Right atrium auricular region (tissue), 2 donors: ENCODE measurements around the gene VWCE. TPM values are rescaled to one million over a fixed set of nuclear protein-coding genes. Genes with fewer than 3 reads are reported as not detected.

Experiments used
- DNase-seq: peaks from one replicate; pipeline ENCODE4 v3.0.0-alpha.2; 2019; ENCODE audit warnings: low spot score
- H3K27ac ChIP-seq, 2 donors: fragments of 200-600 bp; sonication (generic); 1 replicate in 1 of 2; 2 replicates in 1 of 2; pipeline ENCODE4 v1.5.1; 2016 to 2019
- H3K27me3 ChIP-seq, 2 donors: fragments of 200-600 bp; sonication (generic); one replicate each; pipeline versions ENCODE4 v1.5.1 to v1.6.0; 2017 to 2019
- H3K36me3 ChIP-seq: fragments of 200-600 bp; sonication (generic); one replicate; pipeline ENCODE4 v1.5.1; 2016
- H3K4me1 ChIP-seq, 2 donors: fragments of 200-600 bp; sonication (generic); one replicate each; pipeline versions ENCODE4 v1.5.1 to v1.6.0; 2017 to 2019
- H3K4me3 ChIP-seq, 2 donors: fragments of 200-600 bp; sonication (generic); 1 replicate in 1 of 2; 2 replicates in 1 of 2; pipeline ENCODE4 v1.5.1; 2017 to 2019; ENCODE audit warnings: mild to moderate bottlenecking in 1 of 2, moderate library complexity in 1 of 2
- H3K9me3 ChIP-seq, 2 donors: fragments of 200-600 bp; sonication (generic); one replicate each; pipeline ENCODE4 v1.5.1; 2019
- CTCF ChIP-seq, 2 donors: fragments of 200-600 bp; sonication (generic); IDR thresholded peaks; one replicate each; pipeline ENCODE4 v1.5.1; 2019; ENCODE audit warnings: antibody characterized with exemption in 2 of 2
- total RNA-seq, 2 donors: library from RNA; depleted of rRNA; stranded (reverse); fragments of >200 nt; gene quantifications; one replicate each; pipeline ENCODE4 v1.1.0, GENCODE V29; 2016

VWCE gene
- total RNA-seq, 2 donors from 2014 or later = 0.48 to 0.94 TPM

GRCh38 chr11:61339490-61339878, 44.4 kb upstream of the VWCE start:
- H3K4me3 ChIP-seq = no peak overlapping the region
- no peak overlapping the region for H3K27ac ChIP-seq
- no peaks in the 10 kb centered on the region for H3K36me3 ChIP-seq
- H3K9me3 ChIP-seq = no peaks in the 10 kb centered on the region
- H3K27me3 ChIP-seq = no peaks in the 10 kb centered on the region
- H3K4me1 ChIP-seq = no peaks in the 10 kb centered on the region
- no peak for DNase-seq
- TF ChIP-seq CTCF (IDR thresholded peaks at IDR 0.05) = no peak

- H3K36me3 ChIP-seq = no peaks in the 10 kb centered on the region
- H3K27me3 ChIP-seq = no peaks in the 10 kb centered on the region
- H3K9me3 ChIP-seq = no peaks in the 10 kb centered on the region
- DNase-seq = no peak
- no peak for TF ChIP-seq CTCF (IDR thresholded peaks at IDR 0.05)
- peaks cover 0 to 2% of the 10 kb centered on the region in 2 donors for H3K4me1 ChIP-seq
- H3K4me3 ChIP-seq = no peak overlapping the region
- H3K27ac ChIP-seq = no peak overlapping the region
These were observed 43.8 kb upstream of the VWCE start for GRCh38 chr11:61338783-61339489.

- TF ChIP-seq CTCF (IDR thresholded peaks at IDR 0.05) = no peak
- DNase-seq = no peak
- no peak overlapping the region for H3K4me3 ChIP-seq
- no peaks in the 10 kb centered on the region for H3K27me3 ChIP-seq
- H3K9me3 ChIP-seq = no peaks in the 10 kb centered on the region
- no peaks in the 10 kb centered on the region for H3K36me3 ChIP-seq
- peaks cover 0 to 8% of the 10 kb centered on the region in 2 donors for H3K4me1 ChIP-seq
- H3K27ac ChIP-seq = no peak overlapping the region
These were observed 42.8 kb upstream of the VWCE start for GRCh38 chr11:61337706-61338470.

- Histone ChIP-seq H3K4me1 (peaks cover 0 to 18% of the 10 kb centered on the region in 2 donors), H3K27ac (no peak overlapping the region), H3K9me3 (no peaks in the 10 kb centered on the region), H3K36me3 (no peaks in the 10 kb centered on the region), H3K4me3 (no peak overlapping the region), H3K27me3 (no peaks in the 10 kb centered on the region)
- TF ChIP-seq CTCF (IDR thresholded peaks at IDR 0.05) = peak; percentile 92 to 98
- peak; percentile 82 for DNase-seq
These were observed 41.2 kb upstream of the VWCE start for GRCh38 chr11:61336171-61336935.

GRCh38 chr11:61335355-61335710, 40.2 kb upstream of the VWCE start:
- Histone ChIP-seq H3K4me3 (no peak overlapping the region), H3K36me3 (no peaks in the 10 kb centered on the region), H3K4me1 (peaks cover 0 to 28% of the 10 kb centered on the region in 2 donors), H3K27ac (no peak overlapping the region), H3K9me3 (no peaks in the 10 kb centered on the region), H3K27me3 (no peaks in the 10 kb centered on the region)
- no peak for DNase-seq
- no peak for TF ChIP-seq CTCF (IDR thresholded peaks at IDR 0.05)
